Spleen (tissue), 3 donors: ENCODE measurements around the gene GPR6.

ENCODE experiments used
- POLR2A ChIP-seq, 3 donors: fragments of 450-650 bp; IDR thresholded peaks; one replicate each; pipeline ENCODE4 v1.5.1; 2017; ENCODE audit warnings: antibody characterized with exemption in 3 of 3, mild to moderate bottlenecking in 1 of 3
- POLR2AphosphoS5 ChIP-seq, 3 donors: sonication (generic); formaldehyde crosslinking; IDR thresholded peaks; one replicate each; pipeline ENCODE4 v1.5.1; 2017; ENCODE audit warnings: antibody characterized with exemption in 3 of 3

DNA sequence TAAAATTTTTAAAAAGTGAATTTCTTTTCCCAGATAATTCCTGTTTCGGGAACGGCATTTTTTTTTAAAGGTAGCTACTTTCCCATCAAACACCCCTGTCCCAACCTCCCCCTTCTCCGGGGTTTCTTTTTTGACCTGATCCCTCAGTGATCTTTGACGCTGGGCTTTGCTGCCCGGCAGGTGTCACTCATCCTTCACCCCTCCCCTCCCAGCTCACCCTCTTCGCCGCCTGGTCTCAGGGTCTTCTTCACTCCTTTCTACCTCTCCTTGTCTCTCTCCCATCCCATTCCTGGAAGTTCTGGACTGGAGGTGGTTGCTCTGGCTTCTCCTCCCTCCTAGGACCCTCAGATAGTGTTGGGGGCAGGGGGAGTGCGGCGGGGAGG lies 329 bp upstream of the GPR6 start:
- no peak for TF ChIP-seq POLR2AphosphoS5 (IDR thresholded peaks at IDR 0.05)
- TF ChIP-seq POLR2A (IDR thresholded peaks at IDR 0.05) = no peak
